ENCODE results near the gene MSX1.

MSX1 gene

GRCh38 chr4:4864443-4864939 lies 5.0 kb downstream of the MSX1 start:
- Histone ChIP-seq H3K27ac (no peak overlapping the region), H3K4me3 (ENCODE audit: low read depth in 1 of 2, low read length in 1 of 2) (no peak overlapping the region), H3K9me3 (no peaks in the 10 kb centered on the region), H3K4me1 (ENCODE audit: control insufficient read depth in 1 of 2, insufficient read depth in 1 of 2, low read depth in 1 of 2, low read length in 1 of 2) (peaks cover 15 to 17% of the 10 kb centered on the region in 2 experiments), H3K27me3 (peaks cover 100% of the 10 kb centered on the region), H3K36me3 (no peaks in the 10 kb centered on the region)
- TF ChIP-seq CTCF (IDR thresholded peaks at IDR 0.05): no peak

GRCh38 chr4:4864940-4865704 lies 5.7 kb downstream of the MSX1 start:
- Histone ChIP-seq H3K27ac (no peak overlapping the region), H3K36me3 (no peaks in the 10 kb centered on the region), H3K4me3 (ENCODE audit: low read depth in 1 of 2, low read length in 1 of 2) (no peak overlapping the region), H3K27me3 (peaks cover 100% of the 10 kb centered on the region), H3K4me1 (ENCODE audit: control insufficient read depth in 1 of 2, insufficient read depth in 1 of 2, low read depth in 1 of 2, low read length in 1 of 2) (peaks cover 11% of the 10 kb centered on the region in 2 experiments), H3K9me3 (no peaks in the 10 kb centered on the region)
- no peak for TF ChIP-seq CTCF (IDR thresholded peaks at IDR 0.05)

- Histone ChIP-seq H3K9me3 (no peaks in the 10 kb centered on the region), H3K4me3 (ENCODE audit: low read depth in 1 of 2, low read length in 1 of 2) (no peak overlapping the region), H3K4me1 (ENCODE audit: control insufficient read depth in 1 of 2, insufficient read depth in 1 of 2, low read depth in 1 of 2, low read length in 1 of 2) (peaks cover 5% of the 10 kb centered on the region in 2 experiments), H3K27ac (no peak overlapping the region), H3K27me3 (peaks cover 100% of the 10 kb centered on the region), H3K36me3 (no peaks in the 10 kb centered on the region)
- TF ChIP-seq CTCF (IDR thresholded peaks at IDR 0.05): no peak
Measured at GRCh38 chr4:4865705-4866123, 6.2 kb downstream of the MSX1 start.

- no peaks in the 10 kb centered on the region for H3K36me3 ChIP-seq
- H3K9me3 ChIP-seq: no peaks in the 10 kb centered on the region
- no peaks in the 10 kb centered on the region for H3K4me1 ChIP-seq (ENCODE audit: control insufficient read depth in 1 of 2, insufficient read depth in 1 of 2, low read depth in 1 of 2, low read length in 1 of 2)
- H3K4me3 ChIP-seq (ENCODE audit: low read depth in 1 of 2, low read length in 1 of 2): no peak overlapping the region
- no peak for TF ChIP-seq CTCF (IDR thresholded peaks at IDR 0.05)
- H3K27ac ChIP-seq: no peak overlapping the region
- peaks cover 100% of the 10 kb centered on the region for H3K27me3 ChIP-seq
Measured at GRCh38 chr4:4866124-4866865, 6.8 kb downstream of the MSX1 start.

GRCh38 chr4:4866866-4867374 lies 7.5 kb downstream of the MSX1 start:
- Histone ChIP-seq H3K4me1 (ENCODE audit: control insufficient read depth in 1 of 2, insufficient read depth in 1 of 2, low read depth in 1 of 2, low read length in 1 of 2) (no peaks in the 10 kb centered on the region), H3K27ac (no peak overlapping the region), H3K9me3 (no peaks in the 10 kb centered on the region), H3K27me3 (peaks cover 100% of the 10 kb centered on the region), H3K36me3 (no peaks in the 10 kb centered on the region), H3K4me3 (ENCODE audit: low read depth in 1 of 2, low read length in 1 of 2) (no peak overlapping the region)
- TF ChIP-seq CTCF (IDR thresholded peaks at IDR 0.05): no peak

All from neutrophil (primary cell).